Parathyroid adenoma (tissue), 2 donors: Measurements from ENCODE around the gene CSF2.

Experiments used
- H2AFZ ChIP-seq: fragments of 300-600 bp; sonication (generic); one replicate; pipeline ENCODE4 v1.7.0; 2017; ENCODE audit warnings: antibody characterized with exemption, mild to moderate bottlenecking
- H3K27ac ChIP-seq: fragments of 300-600 bp; sonication (generic); one replicate; pipeline ENCODE4 v1.7.0; 2017
- H3K27me3 ChIP-seq: fragments of 300-600 bp; sonication (generic); one replicate; pipeline ENCODE4 v1.7.0; 2017; ENCODE audit warnings: low read length; ENCODE audit not compliant: control insufficient read depth, insufficient read depth
- H3K36me3 ChIP-seq: fragments of 300-600 bp; sonication (generic); one replicate; pipeline ENCODE4 v1.7.0; 2017; ENCODE audit warnings: low read length; ENCODE audit not compliant: control insufficient read depth, insufficient read depth
- H3K4me1 ChIP-seq: fragments of 300-600 bp; sonication (generic); one replicate; pipeline ENCODE4 v1.7.0; 2017; ENCODE audit warnings: control low read depth
- H3K4me2 ChIP-seq: fragments of 300-600 bp; sonication (generic); one replicate; pipeline ENCODE4 v1.7.0; 2017; ENCODE audit warnings: low read length
- H3K4me3 ChIP-seq: fragments of 300-600 bp; sonication (generic); one replicate; pipeline ENCODE4 v1.7.0; 2017; ENCODE audit warnings: low read depth, low read length
- H3K79me2 ChIP-seq: fragments of 300-600 bp; sonication (generic); one replicate; pipeline ENCODE4 v1.7.0; 2017; ENCODE audit warnings: control low read depth
- H3K9ac ChIP-seq: fragments of 300-600 bp; sonication (generic); one replicate; pipeline ENCODE4 v1.7.0; 2017; ENCODE audit warnings: mild to moderate bottlenecking
- H3K9me3 ChIP-seq: fragments of 300-600 bp; sonication (generic); one replicate; pipeline ENCODE4 v1.7.0; 2017; ENCODE audit warnings: low read length; ENCODE audit not compliant: control insufficient read depth
- CTCF ChIP-seq: fragments of 300-600 bp; sonication (generic); IDR thresholded peaks from one replicate; pipeline ENCODE4 v1.7.0; 2017; ENCODE audit warnings: antibody characterized with exemption, mild to moderate bottlenecking
- donor health status: primary hyperparathyroidism.

The CSF2 gene

GRCh38 chr5:132049559-132049958 is 24.0 kb upstream of the CSF2 start:
- no peaks in the 10 kb centered on the region for H3K79me2 ChIP-seq
- no peaks in the 10 kb centered on the region for H3K4me1 ChIP-seq
- no peak overlapping the region for H2AFZ ChIP-seq
- no peaks in the 10 kb centered on the region for H3K9me3 ChIP-seq
- no peak overlapping the region for H3K4me2 ChIP-seq
- H3K9ac ChIP-seq: no peak overlapping the region
- H3K27me3 ChIP-seq: no peaks in the 10 kb centered on the region
- no peak for TF ChIP-seq CTCF
- H3K27ac ChIP-seq: no peak overlapping the region
- no peaks in the 10 kb centered on the region for H3K36me3 ChIP-seq
- H3K4me3 ChIP-seq: no peak overlapping the region

- no peak for TF ChIP-seq CTCF
- no peak overlapping the region for H3K4me3 ChIP-seq
These were observed 23.5 kb upstream of the CSF2 start for GRCh38 chr5:132050136-132050535.

GRCh38 chr5:132050661-132051552 is 22.7 kb upstream of the CSF2 start:
- Histone ChIP-seq H3K27ac (no peak overlapping the region), H3K27me3 (no peaks in the 10 kb centered on the region), H3K4me3 (no peak overlapping the region), H3K36me3 (no peaks in the 10 kb centered on the region), H3K79me2 (no peaks in the 10 kb centered on the region), H3K9ac (no peak overlapping the region), H3K4me2 (no peak overlapping the region), H3K9me3 (no peaks in the 10 kb centered on the region), H3K4me1 (no peaks in the 10 kb centered on the region), H2AFZ (no peak overlapping the region)
- TF ChIP-seq CTCF: no peak

More at GRCh38 chr5:132050136-132050535, 23.5 kb upstream of the CSF2 start:
- no peaks in the 10 kb centered on the region for H3K27me3 ChIP-seq
- no peak overlapping the region for H3K9ac ChIP-seq
- H3K36me3 ChIP-seq: no peaks in the 10 kb centered on the region
- H3K27ac ChIP-seq: no peak overlapping the region
- no peak overlapping the region for H2AFZ ChIP-seq
- no peaks in the 10 kb centered on the region for H3K79me2 ChIP-seq
- no peak overlapping the region for H3K4me2 ChIP-seq
- no peaks in the 10 kb centered on the region for H3K4me1 ChIP-seq
- no peaks in the 10 kb centered on the region for H3K9me3 ChIP-seq

GRCh38 chr5:132052520-132052919 is 21.1 kb upstream of the CSF2 start:
- Histone ChIP-seq H3K4me3 (no peak overlapping the region), H3K4me1 (no peaks in the 10 kb centered on the region), H3K9ac (no peak overlapping the region), H3K27me3 (no peaks in the 10 kb centered on the region), H2AFZ (no peak overlapping the region), H3K27ac (no peak overlapping the region), H3K36me3 (no peaks in the 10 kb centered on the region), H3K79me2 (no peaks in the 10 kb centered on the region), H3K4me2 (no peak overlapping the region), H3K9me3 (no peaks in the 10 kb centered on the region)
- no peak for TF ChIP-seq CTCF

- Histone ChIP-seq H3K4me1 (no peaks in the 10 kb centered on the region), H3K9ac (no peak overlapping the region), H3K79me2 (no peaks in the 10 kb centered on the region), H3K4me3 (no peak overlapping the region), H3K4me2 (no peak overlapping the region), H2AFZ (no peak overlapping the region), H3K27ac (no peak overlapping the region), H3K27me3 (no peaks in the 10 kb centered on the region), H3K36me3 (no peaks in the 10 kb centered on the region), H3K9me3 (no peaks in the 10 kb centered on the region)
- no peak for TF ChIP-seq CTCF
These were observed 20.1 kb upstream of the CSF2 start for GRCh38 chr5:132053483-132053882.
